NCI-H226 (cell line): Measurements from ENCODE around the gene EXOSC7.
"Not testable (repeated sequence)": the region's sequence is repeated elsewhere in the genome, so short reads cannot be mapped to it uniquely, and the experiment has no call there.

Source experiments
- DNase-seq: peaks from one replicate; pipeline ENCODE4 v3.0.0-alpha.2; 2015

The EXOSC7 gene

DNA sequence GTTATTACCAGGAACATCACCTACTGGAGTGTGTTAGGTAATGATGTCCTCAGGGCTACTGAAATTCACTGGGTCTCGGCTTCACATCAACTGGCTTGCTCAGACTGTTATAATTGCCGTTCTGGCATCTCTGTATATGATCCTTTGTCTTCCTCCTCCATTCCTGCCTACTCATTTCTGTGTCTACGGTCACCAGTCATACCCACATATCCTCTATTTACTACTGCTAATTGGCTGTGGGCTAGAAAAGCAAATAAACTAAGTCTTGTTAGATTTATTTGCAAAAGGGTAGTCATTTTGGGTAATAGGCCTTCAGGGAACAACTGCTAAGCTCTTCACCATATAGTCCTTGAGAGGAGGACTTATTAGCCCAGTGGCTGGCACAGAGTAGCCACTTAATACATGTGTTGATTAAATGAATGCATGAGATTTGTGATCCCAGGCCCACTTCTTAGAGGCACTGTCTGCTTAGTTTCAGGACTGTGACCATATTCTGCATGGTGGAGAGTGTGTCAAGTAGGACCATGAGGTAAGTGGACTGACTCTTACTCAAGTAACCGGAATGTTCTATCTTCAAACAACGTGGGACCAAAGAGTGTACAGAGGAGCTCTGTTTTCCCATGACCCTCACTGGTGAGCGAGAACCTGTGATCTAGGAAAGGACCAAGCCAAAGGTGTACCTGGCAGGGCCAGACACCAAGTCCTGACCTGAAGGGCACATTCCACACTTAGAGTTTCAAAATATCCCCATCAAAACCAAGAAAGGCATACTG is 13.2 kb upstream of the EXOSC7 start:
- no peak for DNase-seq

DNA sequence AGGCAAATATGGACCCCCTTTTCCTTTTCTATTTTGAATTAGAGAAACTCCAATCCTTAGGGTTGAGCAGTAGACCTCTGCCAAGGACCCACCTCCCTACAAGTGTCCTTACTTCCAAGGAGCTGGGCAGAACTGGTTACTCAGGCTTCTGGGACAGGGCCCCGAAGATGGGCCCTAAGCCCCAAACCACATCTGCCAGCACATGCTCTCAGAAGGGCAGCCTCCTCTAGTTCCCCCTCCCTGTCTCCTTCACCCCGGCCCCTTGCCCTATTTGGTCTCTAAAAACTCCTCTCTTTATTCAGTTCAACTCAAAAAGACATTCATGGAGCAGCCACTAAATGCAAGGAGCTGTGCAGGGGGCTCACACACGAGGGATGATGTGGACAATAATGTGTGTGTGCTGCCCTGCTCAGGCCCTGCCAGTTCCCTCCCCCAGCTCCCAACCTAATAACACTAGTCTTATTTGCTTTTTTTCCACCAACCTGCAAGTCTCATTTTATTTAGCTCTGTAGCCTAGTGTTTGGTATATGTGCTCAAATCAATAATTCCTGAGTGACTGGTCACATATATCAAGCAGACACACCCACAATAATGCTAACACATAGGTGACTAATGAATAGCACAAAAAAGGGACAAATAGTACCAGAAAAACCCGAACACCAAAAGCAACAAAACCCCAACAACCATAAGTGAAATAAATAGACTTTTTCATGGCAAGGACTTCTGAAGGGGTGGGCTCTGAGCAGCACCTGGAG is 12.3 kb upstream of the EXOSC7 start:
- DNase-seq, result no peak

DNA sequence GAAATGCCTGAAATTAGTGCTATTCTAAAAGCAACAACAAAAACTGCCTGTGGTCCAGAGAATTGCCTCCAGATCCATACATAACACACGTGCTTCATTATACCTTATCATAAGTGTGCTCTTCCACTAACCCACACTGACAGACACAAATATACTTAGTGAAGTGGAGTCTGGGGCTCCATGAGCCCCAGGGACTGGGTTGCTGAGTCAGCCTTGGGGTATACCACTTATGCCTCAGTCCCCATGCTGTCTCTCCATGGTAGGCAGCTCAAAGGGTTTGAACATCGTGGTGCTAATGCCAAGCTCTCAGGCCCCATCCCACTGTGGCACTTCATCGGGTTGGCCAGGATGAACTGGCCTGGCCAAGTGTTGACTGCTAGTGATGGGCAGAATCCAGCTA is 10.9 kb upstream of the EXOSC7 start:
- DNase-seq, result no peak

DNA sequence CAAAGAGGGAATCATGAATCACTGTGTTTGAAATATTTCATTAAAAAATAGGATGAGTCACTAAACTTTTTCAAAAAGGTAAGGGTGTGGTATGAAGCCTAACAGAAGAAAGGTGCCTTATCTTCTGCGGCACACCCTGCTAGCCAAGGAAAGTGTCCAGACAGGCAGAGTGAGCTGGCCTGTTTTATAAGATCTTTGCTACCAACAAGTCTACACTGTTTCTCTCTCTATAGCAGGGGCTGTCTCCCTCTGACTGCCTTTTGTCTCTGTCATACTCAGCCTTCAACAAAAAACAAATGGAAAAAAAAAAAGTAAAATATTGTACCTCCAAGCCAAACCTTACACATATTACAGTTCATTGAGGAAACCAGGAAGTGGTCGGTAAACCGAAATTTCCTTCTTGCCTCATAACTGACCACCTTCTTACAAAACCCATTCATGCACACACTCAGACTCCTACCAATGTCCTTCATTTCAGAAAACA is 9.2 kb upstream of the EXOSC7 start:
- peak; percentile 14 for DNase-seq

DNA sequence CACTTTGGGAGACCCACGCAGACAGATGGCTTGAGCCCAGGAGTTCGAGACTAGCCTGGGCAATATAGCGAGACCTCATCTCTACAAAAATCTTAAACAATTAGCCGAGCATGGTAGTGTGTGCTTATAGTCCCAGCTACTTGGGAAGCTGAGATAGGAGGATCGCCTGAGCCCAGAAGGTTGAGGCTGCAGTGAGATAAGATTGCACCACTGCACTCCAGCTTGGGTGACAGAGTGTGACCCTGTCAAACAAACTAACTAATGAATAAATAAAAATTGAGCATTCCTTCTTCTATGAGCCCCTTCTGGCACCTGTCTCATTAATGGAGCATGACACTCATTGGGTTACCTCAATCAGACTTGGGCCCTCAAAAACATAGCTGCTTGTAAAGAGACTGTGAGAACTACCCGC is 7.6 kb upstream of the EXOSC7 start:
- DNase-seq, result no peak

DNA sequence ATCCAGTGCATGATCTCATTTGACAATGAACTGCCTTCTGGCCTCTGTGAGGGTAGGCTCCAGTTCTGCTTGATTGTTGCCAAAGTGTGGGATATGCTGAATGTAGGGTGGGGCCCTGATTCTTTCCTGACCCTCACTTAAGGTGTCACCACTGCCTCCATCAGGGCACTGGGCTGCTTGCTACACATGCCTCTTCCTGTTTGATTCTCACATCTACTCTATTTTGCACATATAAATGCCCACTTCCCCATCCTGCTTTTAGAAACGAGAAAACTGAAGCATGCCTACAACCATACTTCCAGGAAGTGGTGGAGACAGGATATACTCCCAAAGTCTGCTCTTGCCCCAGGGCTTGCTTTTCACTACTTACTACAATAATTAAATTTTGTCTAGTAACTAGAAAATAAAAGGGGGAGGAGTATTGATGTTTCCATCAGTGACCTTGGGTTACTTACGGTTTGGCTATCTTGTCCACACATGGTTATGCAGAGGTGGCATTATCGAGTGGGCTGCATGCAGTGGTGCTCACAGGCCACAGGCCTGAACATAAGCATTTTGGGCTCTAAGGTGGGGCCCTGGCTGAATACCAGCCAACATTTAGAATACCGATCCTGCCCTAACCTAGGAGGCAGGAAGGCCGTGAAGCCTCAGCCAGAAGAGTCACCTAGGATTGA is 6.8 kb upstream of the EXOSC7 start:
- no peak for DNase-seq

DNA sequence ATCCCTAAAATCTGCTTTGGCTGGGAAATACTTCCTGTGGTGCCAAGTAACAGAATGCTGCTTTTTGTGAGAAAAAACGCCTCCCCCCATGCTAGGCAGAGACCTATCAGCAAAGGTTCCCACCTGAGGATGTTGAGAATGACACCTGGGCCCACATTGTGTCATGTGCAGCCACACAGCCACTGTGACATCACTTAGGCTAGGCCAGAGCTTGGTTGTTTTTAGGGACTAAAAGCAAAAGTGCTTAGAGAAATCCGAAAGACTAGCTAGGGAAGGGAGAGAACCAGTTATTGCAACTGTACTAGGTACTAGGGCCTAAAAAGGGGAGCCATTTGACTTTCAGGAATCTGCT is 6.2 kb upstream of the EXOSC7 start:
- no peak for DNase-seq

DNA sequence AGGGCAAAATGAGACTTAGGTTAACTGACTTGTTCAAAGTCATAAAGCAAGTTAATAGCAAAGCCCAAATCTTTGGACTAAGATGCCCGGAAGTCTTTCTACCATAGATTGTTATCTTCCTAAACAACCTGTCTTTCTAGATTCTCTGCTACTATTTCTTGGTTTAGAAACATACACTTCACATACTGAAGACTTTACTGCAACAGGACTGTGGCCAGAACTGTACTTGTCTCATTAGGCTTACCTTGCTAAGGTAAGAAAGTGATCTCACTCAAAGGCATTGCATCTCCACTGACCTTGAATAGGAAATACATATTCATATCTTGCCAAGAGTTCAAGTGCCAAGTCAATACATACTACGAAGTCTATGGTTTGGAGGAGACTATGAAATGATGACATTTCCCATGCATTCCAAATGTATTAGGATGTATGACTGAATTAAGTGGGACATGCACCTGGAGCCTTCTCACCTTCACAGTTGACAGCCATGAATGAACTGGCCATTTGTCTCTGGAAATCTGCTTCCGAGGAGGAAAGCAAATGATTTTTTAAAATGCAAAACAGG is 5.0 kb upstream of the EXOSC7 start:
- no peak for DNase-seq

DNA sequence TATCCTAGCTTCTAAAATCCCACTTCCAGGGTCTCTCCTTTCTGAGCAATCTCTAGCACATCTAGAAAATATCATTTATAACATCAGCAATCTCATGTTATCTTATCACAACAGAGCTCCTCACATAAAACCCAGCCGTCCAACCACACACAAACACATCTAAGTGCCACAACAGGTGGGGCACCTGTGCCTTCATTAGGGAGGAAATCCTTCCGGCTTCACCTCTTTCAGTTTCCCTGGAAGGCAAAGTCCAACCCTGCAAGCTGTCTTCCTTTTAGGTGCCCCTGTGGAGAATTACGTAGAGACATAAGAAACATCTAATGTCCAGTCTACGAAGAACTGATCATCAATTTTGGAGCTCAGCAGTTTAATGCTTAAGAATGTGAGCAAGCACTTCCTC is 1.6 kb upstream of the EXOSC7 start:
- DNase-seq, result no peak

DNA sequence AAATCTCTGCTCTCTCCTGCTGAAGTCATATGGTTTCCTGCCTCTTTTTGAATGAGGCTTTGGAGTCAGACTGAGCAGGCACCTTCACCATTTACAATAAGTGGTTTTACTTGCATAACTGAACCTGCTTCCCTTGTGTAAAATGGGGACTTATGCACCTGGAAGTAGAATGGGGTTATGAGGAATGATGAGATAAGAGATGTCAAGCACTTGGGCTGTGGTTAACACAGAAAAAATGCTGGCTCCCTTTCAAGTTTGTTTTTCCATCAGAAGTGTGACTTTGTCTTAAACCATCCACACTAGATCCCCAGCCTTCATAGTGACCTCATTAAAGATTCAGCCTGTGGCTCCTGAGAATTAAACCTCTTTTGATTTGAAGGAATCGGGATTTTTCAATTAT is 5.2 kb downstream of the EXOSC7 start:
- peak; percentile 57 for DNase-seq

DNA sequence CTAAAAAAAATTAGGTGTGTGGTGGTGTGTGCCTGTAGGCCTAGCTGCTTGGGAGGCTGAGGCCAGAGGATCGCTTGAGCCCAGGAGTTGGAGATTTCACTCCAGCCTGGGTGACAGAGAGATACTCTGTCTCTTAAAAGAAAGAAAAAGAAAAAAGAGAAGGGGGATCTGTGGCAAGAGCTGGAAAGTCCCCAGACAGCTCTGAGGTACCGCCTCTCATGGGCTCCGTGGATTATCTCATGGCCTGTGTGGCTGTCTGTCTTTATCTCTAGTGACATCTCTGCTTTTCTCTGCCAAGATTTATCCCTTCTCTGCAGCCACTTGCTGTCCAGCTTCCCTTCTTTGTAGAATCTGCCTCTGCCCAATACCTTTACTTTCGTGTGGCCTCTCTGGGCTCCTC is 5.7 kb downstream of the EXOSC7 start:
- no peak for DNase-seq

DNA sequence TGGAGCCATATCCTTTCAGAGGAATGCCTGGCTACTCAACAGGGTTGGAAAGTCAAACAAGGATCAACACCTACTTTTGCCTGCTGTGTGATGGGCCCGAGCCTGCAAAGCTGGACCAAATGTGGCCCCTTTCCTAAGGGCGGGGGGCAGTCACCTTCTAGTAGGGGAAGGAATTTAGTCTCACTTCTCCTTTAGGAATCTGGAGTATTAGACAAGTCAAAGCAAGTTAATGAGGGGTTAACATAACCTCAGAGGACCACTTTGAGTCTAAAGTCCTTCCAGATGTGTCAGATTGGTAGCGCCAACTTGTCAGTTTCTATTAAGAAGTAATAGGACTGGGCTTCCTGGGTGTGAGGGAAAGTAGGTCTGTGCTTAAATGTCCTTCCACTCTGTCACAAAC is 6.8 kb downstream of the EXOSC7 start:
- no peak for DNase-seq

DNA sequence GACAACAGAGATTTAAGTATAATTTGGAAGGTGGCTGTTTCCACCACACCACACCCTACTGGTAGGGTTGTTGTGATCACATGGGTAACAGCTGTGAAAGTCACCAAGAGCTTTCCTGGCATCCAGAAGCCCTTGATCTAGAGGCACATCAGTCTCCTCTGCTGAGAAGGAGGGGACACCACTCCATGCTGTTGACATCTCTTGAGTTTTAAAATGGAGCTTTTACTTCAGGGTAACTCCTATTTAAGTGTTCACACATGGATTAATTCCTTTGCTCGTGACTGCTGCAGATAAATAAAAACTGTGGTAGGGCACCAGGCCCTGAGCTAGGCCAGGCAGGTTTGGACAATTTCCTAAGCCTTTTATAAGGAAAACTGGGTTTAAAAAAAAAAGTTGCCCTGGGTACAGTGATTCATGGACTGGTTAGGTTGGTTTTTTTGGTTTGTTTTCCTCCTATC is 7.5 kb downstream of the EXOSC7 start:
- no peak for DNase-seq

DNA sequence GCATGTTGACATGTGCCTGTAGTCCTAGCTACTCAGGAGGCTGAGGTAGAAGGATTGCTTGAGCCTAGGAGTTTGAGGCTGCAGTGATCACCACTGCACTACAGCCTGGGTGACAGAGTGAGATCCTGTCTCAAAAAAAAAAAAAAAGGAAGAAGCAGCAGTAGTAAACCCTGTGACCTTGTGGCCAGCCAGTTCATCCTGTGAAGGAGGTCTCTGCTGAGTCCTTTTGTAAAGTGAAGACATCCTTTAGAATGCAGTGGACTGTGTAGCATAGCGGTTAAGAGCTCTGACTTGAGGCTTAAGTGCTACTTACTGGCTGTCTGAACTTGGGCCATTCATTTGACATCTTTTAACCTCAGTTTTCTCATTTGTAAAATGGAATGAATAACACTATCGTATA is 8.3 kb downstream of the EXOSC7 start:
- no peak for DNase-seq

DNA sequence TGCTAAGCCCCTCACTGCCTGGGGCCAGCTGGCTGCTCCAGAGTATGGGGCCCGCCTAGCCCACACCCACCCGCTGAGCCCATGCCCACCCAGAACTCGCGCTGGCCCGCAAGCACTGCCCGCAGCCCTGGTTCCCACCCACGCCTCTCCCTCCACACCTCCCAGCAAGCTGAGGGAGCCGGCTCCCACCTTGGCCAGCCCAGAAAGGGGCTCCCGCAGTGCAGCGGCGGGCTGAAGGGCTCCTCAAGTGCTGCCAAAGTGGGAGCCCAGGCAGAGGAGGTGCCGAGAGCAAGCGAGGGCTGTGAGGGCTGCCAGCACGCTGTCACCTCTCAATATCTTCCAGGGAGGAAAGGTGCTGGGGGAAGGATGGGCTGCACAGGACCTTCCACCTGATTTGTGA is 10.3 kb downstream of the EXOSC7 start:
- not testable (repeated sequence) for DNase-seq

DNA sequence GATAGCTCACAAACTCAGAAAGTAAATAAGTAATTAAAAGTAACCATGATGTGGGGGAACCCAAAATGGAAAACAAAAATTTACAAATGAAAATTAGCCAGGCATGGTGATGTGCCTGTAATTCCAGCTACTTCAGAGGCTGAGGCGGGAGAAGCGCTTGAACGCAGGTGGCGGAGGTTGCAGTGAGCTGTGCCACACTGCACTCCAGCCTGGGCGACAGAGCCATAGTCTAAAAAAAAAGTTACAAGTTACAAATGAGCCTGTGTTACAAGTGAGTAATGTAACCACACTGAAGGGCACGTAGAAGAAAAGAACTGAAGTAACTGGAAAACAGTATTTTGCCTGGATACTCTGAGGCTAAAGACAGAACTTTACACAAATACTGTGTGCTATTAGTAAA is 11.3 kb downstream of the EXOSC7 start:
- DNase-seq, result no peak

DNA sequence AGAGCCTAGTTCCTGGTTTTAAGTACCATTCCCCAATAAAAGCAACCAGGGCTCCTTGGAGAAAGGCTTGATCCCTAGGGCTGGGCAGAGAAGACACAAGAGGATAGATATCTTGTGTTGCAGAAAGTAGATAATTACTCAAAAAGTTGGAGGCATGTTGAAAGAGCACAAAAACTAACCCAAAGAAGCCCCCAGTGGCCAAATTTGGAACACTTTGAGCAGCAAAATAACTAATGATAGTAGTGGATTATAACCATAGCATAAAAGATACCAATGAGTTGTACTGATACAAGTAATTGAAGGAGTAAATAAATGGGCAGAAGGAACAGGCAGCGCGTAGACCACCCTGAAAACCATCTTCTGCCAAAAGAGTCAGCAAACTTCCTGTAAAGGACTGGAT is 12.0 kb downstream of the EXOSC7 start:
- DNase-seq, result no peak

DNA sequence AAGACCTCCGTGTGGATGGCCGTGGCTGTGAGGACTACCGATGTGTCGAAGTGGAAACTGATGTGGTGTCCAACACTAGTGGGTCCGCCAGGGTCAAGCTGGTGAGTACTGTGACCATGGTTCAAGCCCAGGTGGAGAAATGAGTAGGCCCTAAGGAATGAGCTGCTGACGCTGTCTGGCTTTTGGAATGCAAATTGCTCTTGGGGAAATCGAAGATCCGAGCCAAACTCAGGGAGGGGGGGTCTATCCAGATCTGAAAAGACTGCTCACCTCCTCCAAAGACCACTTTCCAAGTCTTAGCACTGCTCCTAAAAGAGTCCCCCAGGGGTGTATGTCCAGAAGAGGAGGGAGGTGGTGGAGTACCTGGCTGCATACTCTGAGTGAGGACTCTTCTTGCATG is 13.1 kb downstream of the EXOSC7 start:
- DNase-seq, result no peak

DNA sequence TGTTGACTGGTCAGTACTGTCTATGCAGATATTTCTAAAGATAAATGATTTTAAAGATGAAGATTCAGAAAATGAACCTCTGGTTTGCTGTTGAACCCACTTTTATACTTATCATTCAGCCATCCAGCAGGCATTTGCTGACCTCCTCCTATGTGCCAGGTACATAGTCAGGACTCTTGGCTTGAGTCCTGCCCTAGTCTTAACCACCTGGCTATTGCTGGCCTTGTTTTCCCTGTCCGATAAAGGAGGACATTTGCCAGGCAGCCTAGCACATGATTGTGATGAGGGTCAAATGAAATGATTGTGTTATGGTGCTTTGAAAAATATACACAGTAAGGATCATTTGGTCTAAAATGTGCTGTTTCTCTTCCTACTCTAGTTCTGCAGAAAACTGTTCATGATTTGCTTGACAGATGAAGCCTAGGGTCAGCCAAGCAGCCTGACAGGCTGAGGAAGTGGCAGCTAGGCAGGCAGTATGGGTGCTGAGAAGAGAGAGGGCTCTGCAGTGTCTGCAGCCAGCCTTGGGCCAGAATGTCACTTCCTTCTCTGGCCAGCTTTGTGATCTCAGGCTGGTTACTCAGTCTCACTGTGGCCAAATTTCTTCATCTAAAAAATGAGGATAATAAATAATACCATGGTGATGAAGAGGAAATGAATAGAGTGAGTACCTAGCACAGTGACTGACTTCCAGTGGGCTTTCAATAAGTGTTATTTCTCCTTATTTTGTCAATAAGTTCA is 13.8 kb downstream of the EXOSC7 start:
- DNase-seq, result no peak

DNA sequence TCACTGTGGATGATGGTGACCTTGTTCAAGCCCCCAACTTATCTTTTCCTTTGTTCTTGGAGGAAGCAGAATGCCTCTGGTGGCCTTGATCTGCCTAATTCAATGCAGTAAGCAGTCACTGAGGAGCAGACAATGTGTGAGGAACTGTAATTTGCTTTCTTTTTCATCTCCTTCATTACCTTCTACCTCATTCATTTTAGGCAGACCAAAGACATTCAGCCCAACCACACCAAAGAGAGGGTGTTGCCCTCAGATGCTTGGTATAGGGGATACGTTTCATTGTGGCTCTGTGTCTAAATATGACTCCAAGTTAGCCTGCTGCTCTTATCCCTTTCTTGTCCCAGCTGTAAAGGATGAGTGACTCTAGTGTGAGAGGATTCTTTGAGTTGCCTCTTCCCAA is 15.3 kb downstream of the EXOSC7 start:
- DNase-seq, result no peak

DNA sequence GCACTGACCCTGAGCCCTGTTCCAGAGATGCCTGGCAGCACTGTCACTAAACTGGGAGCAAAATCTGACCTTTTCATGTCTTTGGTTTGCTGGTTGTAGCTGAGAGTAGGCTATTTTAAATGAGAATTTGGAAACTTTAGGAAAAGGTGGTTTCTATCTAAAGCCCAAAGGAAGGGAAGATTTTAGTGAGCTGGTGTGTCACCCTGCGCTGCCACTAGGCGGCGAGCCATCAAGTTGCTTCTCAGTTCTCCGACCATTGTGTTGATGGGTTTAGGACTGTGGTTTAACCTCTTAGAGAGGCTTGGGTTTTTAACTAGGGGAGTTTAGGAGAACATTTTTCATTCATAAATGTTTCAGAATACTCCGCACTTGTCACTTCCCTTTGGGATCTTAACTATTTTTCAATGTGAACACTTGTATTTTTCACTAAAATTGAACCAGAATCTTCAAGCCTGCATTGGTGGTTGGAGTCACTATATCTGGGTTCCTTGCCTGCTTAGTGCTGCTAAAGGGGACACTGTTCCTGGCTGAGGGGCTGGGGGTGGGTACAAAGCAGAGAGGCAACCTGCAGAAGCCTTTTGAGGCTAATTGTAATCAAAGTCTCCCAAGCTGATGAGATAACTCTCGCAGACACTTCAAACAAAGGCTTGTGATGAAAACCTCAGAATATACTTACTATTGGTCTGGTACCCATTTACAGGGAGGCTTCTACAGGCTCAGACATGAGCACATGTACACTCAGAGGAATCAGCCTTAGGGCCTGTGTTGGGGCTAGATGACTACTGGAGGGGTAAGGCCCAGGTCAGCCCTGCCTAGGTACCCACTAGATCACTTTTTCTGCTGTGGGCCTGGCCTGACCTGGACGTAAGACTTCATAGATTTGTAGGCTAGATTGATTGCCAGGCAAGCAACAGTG is 16.8 kb downstream of the EXOSC7 start:
- no peak for DNase-seq
